GM23338 (cell line): Measurements from ENCODE around the gene TAS2R14. TPM values are rescaled to one million over a fixed set of nuclear protein-coding genes. Genes with fewer than 3 reads are reported as not detected.

Experiments used
- ATAC-seq: fragments of 200-7000 bp; cut with Tn5 transposase; 3 replicates; pipeline ENCODE4 v1.9.1; 2020
- DNase-seq: peaks from one replicate; pipeline ENCODE4 v3.0.0-alpha.2; 2015; ENCODE audit warnings: low spot score
- H2AFZ ChIP-seq: fragments of 200-600 bp; sonication (generic); 2 replicates; pipeline ENCODE4 v1.8.0; 2016; ENCODE audit warnings: antibody characterized with exemption, mild to moderate bottlenecking, moderate library complexity
- H3F3A ChIP-seq: fragments of 200-600 bp; sonication (generic); replicated peaks from 2 replicates; pipeline ENCODE4 v1.8.0; 2017; ENCODE audit warnings: antibody characterized with exemption, mixed run types, low read depth
- H3K27ac ChIP-seq: fragments of 200-600 bp; sonication (generic); 2 replicates; pipeline ENCODE4 v1.6.1; 2016; ENCODE audit warnings: low read depth
- H3K27me3 ChIP-seq: fragments of 200-600 bp; sonication (generic); 2 replicates; pipeline ENCODE4 v1.8.0; 2016; ENCODE audit warnings: mild to moderate bottlenecking, mixed run types, moderate library complexity; ENCODE audit not compliant: insufficient read depth
- H3K36me3 ChIP-seq: fragments of 200-600 bp; sonication (generic); 2 replicates; pipeline ENCODE4 v1.8.0; 2016; ENCODE audit warnings: mild to moderate bottlenecking; ENCODE audit not compliant: insufficient read depth
- H3K4me1 ChIP-seq: fragments of 200-600 bp; sonication (generic); 2 replicates; pipeline ENCODE4 v1.8.0; 2016; ENCODE audit warnings: mild to moderate bottlenecking, moderate library complexity; ENCODE audit not compliant: insufficient read depth
- H3K4me2 ChIP-seq: fragments of 200-600 bp; sonication (generic); 2 replicates; pipeline ENCODE4 v1.7.1; 2017; ENCODE audit warnings: mixed run types
- H3K4me3 ChIP-seq: fragments of 200-600 bp; sonication (generic); 2 replicates; pipeline ENCODE4 v1.6.1; 2016; ENCODE audit warnings: mixed run types
- H3K79me2 ChIP-seq: fragments of 200-600 bp; sonication (generic); replicated peaks from 2 replicates; pipeline ENCODE4 v1.8.0; 2017; ENCODE audit warnings: mild to moderate bottlenecking; ENCODE audit not compliant: insufficient read depth
- H3K9me2 ChIP-seq: fragments of 200-600 bp; sonication (generic); 2 replicates; pipeline ENCODE4 v1.8.0; 2017; ENCODE audit not compliant: insufficient read depth
- H4K20me1 ChIP-seq: fragments of 200-600 bp; sonication (generic); replicated peaks from 2 replicates; pipeline ENCODE4 v1.8.0; 2017; ENCODE audit warnings: mild to moderate bottlenecking; ENCODE audit not compliant: insufficient read depth
- H3K27ac Mint-ChIP-seq: 2 replicates; pipeline ENCODE4 v1.8.0; 2020; ENCODE audit warnings: inconsistent platforms, mild to moderate bottlenecking, moderate library complexity, mixed read lengths
- H3K27me3 Mint-ChIP-seq: 3 replicates; pipeline ENCODE4 v1.8.0; 2022; ENCODE audit warnings: low read depth, mild to moderate bottlenecking, moderate library complexity, mixed read lengths, inconsistent platforms; ENCODE audit not compliant: insufficient read depth, poor library complexity
- H3K36me3 Mint-ChIP-seq: 3 replicates; pipeline ENCODE4 v1.8.0; 2021; ENCODE audit warnings: low read depth, mild to moderate bottlenecking, inconsistent platforms, moderate library complexity, mixed read lengths
- H3K4me1 Mint-ChIP-seq: 3 replicates; pipeline ENCODE4 v1.8.0; 2020; ENCODE audit warnings: mild to moderate bottlenecking, inconsistent platforms, mixed read lengths
- H3K4me3 Mint-ChIP-seq: 3 replicates; pipeline ENCODE4 v1.8.0; 2021; ENCODE audit warnings: moderate library complexity, mild to moderate bottlenecking, inconsistent platforms, mixed read lengths
- H3K9me3 Mint-ChIP-seq: 3 replicates; pipeline ENCODE4 v1.8.0; 2020; ENCODE audit warnings: moderate library complexity, mild to moderate bottlenecking, inconsistent platforms, mixed read lengths
- EZH2 ChIP-seq: fragments of 200-600 bp; sonication (generic); IDR thresholded peaks from one replicate; pipeline ENCODE4 v1.8.0; 2017; ENCODE audit warnings: antibody characterized with exemption, mild to moderate bottlenecking, low read depth; ENCODE audit not compliant: unreplicated experiment
- EZH2phosphoT487 ChIP-seq: fragments of 200-600 bp; sonication (generic); IDR thresholded peaks from one replicate; pipeline ENCODE4 v1.8.1; 2018; ENCODE audit warnings: antibody characterized with exemption; ENCODE audit not compliant: unreplicated experiment
- NANOG ChIP-seq: IDR thresholded peaks from 2 replicates; pipeline ENCODE4 v1.6.1; 2016; ENCODE audit warnings: antibody characterized with exemption, borderline replicate concordance
- STAT1 ChIP-seq: IDR thresholded peaks from one replicate; pipeline ENCODE4 v1.6.1; 2016; ENCODE audit warnings: antibody characterized with exemption; ENCODE audit not compliant: unreplicated experiment
- ZNF114 ChIP-seq: fragments of 250-450 bp; sonication (Bioruptor Pico); IDR thresholded peaks from 2 replicates; pipeline ENCODE4 v1.5.0; 2020; ENCODE audit warnings: mild to moderate bottlenecking, moderate library complexity
- polyA plus RNA-seq: library from polyadenylated mRNA; unstranded; fragments of >200 nt; fragmentation: Nextera tagmentation; extraction: Ambion mirVana; gene quantifications from 2 replicates; pipeline ENCODE4 v1.2.1, GENCODE V29; 2016
- total RNA-seq: library from RNA; depleted of rRNA; stranded (reverse); fragments of >200 nt; shearing (Covaris generic); gene quantifications from 2 replicates; pipeline ENCODE4 v1.2.3, GENCODE V29; 2014
- TF ChIP-seq, protein P1 (sequence below): fragments of 250-450 bp; sonication (Bioruptor Pico); IDR thresholded peaks from 2 replicates; pipeline ENCODE4 v1.5.0; 2020; ENCODE audit warnings: mild to moderate bottlenecking, moderate library complexity
- TF ChIP-seq, protein P2 (sequence below): IDR thresholded peaks from one replicate; pipeline ENCODE4 v1.6.1; 2018; ENCODE audit warnings: antibody characterized with exemption; ENCODE audit not compliant: unreplicated experiment
- TF ChIP-seq, protein P3 (sequence below), 2 experiments: fragments of 200-600 bp in 1 of 2; sonication (generic) in 1 of 2; conservative IDR thresholded peaks; 2 replicates each; pipeline versions ENCODE4 v1.5.1 to v1.6.1; 2016 to 2017; ENCODE audit warnings: antibody characterized with exemption in 2 of 2, low read depth in 2 of 2, mild to moderate bottlenecking in 2 of 2, moderate library complexity in 1 of 2

The TAS2R14 gene
- total and polyA plus RNA-seq, 2 experiments from 2014 or later = 2.6 to 5.9 TPM

- TF ChIP-seq, protein P1, sequence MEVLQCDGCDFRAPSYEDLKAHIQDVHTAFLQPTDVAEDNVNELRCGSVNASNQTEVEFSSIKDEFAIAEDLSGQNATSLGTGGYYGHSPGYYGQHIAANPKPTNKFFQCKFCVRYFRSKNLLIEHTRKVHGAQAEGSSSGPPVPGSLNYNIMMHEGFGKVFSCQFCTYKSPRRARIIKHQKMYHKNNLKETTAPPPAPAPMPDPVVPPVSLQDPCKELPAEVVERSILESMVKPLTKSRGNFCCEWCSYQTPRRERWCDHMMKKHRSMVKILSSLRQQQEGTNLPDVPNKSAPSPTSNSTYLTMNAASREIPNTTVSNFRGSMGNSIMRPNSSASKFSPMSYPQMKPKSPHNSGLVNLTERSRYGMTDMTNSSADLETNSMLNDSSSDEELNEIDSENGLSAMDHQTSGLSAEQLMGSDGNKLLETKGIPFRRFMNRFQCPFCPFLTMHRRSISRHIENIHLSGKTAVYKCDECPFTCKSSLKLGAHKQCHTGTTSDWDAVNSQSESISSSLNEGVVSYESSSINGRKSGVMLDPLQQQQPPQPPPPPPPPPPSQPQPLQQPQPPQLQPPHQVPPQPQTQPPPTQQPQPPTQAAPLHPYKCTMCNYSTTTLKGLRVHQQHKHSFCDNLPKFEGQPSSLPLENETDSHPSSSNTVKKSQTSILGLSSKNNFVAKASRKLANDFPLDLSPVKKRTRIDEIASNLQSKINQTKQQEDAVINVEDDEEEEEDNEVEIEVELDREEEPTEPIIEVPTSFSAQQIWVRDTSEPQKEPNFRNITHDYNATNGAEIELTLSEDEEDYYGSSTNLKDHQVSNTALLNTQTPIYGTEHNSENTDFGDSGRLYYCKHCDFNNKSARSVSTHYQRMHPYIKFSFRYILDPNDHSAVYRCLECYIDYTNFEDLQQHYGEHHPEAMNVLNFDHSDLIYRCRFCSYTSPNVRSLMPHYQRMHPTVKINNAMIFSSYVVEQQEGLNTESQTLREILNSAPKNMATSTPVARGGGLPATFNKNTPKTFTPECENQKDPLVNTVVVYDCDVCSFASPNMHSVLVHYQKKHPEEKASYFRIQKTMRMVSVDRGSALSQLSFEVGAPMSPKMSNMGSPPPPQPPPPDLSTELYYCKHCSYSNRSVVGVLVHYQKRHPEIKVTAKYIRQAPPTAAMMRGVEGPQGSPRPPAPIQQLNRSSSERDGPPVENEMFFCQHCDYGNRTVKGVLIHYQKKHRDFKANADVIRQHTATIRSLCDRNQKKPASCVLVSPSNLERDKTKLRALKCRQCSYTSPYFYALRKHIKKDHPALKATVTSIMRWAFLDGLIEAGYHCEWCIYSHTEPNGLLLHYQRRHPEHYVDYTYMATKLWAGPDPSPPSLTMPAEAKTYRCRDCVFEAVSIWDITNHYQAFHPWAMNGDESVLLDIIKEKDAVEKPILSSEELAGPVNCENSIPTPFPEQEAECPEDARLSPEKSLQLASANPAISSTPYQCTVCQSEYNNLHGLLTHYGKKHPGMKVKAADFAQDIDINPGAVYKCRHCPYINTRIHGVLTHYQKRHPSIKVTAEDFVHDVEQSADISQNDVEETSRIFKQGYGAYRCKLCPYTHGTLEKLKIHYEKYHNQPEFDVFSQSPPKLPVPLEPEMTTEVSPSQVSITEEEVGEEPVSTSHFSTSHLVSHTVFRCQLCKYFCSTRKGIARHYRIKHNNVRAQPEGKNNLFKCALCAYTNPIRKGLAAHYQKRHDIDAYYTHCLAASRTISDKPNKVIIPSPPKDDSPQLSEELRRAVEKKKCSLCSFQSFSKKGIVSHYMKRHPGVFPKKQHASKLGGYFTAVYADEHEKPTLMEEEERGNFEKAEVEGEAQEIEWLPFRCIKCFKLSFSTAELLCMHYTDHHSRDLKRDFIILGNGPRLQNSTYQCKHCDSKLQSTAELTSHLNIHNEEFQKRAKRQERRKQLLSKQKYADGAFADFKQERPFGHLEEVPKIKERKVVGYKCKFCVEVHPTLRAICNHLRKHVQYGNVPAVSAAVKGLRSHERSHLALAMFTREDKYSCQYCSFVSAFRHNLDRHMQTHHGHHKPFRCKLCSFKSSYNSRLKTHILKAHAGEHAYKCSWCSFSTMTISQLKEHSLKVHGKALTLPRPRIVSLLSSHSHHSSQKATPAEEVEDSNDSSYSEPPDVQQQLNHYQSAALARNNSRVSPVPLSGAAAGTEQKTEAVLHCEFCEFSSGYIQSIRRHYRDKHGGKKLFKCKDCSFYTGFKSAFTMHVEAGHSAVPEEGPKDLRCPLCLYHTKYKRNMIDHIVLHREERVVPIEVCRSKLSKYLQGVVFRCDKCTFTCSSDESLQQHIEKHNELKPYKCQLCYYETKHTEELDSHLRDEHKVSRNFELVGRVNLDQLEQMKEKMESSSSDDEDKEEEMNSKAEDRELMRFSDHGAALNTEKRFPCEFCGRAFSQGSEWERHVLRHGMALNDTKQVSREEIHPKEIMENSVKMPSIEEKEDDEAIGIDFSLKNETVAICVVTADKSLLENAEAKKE (CRISPR knock-in tag) = no peak
- TF ChIP-seq, protein P2, sequence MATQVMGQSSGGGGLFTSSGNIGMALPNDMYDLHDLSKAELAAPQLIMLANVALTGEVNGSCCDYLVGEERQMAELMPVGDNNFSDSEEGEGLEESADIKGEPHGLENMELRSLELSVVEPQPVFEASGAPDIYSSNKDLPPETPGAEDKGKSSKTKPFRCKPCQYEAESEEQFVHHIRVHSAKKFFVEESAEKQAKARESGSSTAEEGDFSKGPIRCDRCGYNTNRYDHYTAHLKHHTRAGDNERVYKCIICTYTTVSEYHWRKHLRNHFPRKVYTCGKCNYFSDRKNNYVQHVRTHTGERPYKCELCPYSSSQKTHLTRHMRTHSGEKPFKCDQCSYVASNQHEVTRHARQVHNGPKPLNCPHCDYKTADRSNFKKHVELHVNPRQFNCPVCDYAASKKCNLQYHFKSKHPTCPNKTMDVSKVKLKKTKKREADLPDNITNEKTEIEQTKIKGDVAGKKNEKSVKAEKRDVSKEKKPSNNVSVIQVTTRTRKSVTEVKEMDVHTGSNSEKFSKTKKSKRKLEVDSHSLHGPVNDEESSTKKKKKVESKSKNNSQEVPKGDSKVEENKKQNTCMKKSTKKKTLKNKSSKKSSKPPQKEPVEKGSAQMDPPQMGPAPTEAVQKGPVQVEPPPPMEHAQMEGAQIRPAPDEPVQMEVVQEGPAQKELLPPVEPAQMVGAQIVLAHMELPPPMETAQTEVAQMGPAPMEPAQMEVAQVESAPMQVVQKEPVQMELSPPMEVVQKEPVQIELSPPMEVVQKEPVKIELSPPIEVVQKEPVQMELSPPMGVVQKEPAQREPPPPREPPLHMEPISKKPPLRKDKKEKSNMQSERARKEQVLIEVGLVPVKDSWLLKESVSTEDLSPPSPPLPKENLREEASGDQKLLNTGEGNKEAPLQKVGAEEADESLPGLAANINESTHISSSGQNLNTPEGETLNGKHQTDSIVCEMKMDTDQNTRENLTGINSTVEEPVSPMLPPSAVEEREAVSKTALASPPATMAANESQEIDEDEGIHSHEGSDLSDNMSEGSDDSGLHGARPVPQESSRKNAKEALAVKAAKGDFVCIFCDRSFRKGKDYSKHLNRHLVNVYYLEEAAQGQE = no peak
Measured at GRCh38 chr12:10968765-10969456, 29.8 kb upstream of the TAS2R14 start (continued).

GRCh38 chr12:10967409-10967808 lies 28.3 kb upstream of the TAS2R14 start:
- no peaks in the 10 kb centered on the region for H3K4me1 Mint-ChIP-seq
- no peak for ATAC-seq
- TF ChIP-seq EZH2phosphoT487 (no peak), EZH2 (no peak), ZNF114 (CRISPR knock-in tag) (no peak), STAT1 (no peak), NANOG (no peak)
- TF ChIP-seq, protein P3, sequence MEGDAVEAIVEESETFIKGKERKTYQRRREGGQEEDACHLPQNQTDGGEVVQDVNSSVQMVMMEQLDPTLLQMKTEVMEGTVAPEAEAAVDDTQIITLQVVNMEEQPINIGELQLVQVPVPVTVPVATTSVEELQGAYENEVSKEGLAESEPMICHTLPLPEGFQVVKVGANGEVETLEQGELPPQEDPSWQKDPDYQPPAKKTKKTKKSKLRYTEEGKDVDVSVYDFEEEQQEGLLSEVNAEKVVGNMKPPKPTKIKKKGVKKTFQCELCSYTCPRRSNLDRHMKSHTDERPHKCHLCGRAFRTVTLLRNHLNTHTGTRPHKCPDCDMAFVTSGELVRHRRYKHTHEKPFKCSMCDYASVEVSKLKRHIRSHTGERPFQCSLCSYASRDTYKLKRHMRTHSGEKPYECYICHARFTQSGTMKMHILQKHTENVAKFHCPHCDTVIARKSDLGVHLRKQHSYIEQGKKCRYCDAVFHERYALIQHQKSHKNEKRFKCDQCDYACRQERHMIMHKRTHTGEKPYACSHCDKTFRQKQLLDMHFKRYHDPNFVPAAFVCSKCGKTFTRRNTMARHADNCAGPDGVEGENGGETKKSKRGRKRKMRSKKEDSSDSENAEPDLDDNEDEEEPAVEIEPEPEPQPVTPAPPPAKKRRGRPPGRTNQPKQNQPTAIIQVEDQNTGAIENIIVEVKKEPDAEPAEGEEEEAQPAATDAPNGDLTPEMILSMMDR (conservative IDR thresholded peaks at IDR 0.05; ENCODE audit: low read depth in 2 of 2) = no peak

More at GRCh38 chr12:10967409-10967808, 28.3 kb upstream of the TAS2R14 start:
- H3K27me3 Mint-ChIP-seq = peaks cover 1% of the 10 kb centered on the region
- no peak for DNase-seq
- H3K4me2 ChIP-seq = no peak overlapping the region
- H3K36me3 ChIP-seq = no peaks in the 10 kb centered on the region
- H3K4me3 Mint-ChIP-seq = no peak overlapping the region
- no peak overlapping the region for H3K27ac Mint-ChIP-seq
- H4K20me1 ChIP-seq = no peaks in the 10 kb centered on the region
- H3K79me2 ChIP-seq = no peaks in the 10 kb centered on the region
- H3K36me3 Mint-ChIP-seq = peaks cover 5% of the 10 kb centered on the region; the same call in 2 of the 3 replicates
- H3K4me3 ChIP-seq = no peak overlapping the region
- no peak overlapping the region for H2AFZ ChIP-seq
- no peaks in the 10 kb centered on the region for H3F3A ChIP-seq
- H3K27me3 ChIP-seq = no peaks in the 10 kb centered on the region
- H3K9me2 ChIP-seq = no peaks in the 10 kb centered on the region
- peaks cover 4% of the 10 kb centered on the region; the same call in 1 of the 3 replicates for H3K9me3 Mint-ChIP-seq
- no peaks in the 10 kb centered on the region for H3K4me1 ChIP-seq
- no peak overlapping the region for H3K27ac ChIP-seq
